GM12873 (cell line): Measurements from ENCODE around the gene IDH3A.

Source experiments
- TF ChIP-seq, protein P1 (sequence below): IDR thresholded peaks from 2 replicates; pipeline ENCODE4 v1.5.1; 2012; ENCODE audit warnings: low read depth, mild to moderate bottlenecking, moderate library complexity, low read length, control low read depth; ENCODE audit not compliant: insufficient read depth; ENCODE audit errors: missing control alignments

The IDH3A gene

DNA sequence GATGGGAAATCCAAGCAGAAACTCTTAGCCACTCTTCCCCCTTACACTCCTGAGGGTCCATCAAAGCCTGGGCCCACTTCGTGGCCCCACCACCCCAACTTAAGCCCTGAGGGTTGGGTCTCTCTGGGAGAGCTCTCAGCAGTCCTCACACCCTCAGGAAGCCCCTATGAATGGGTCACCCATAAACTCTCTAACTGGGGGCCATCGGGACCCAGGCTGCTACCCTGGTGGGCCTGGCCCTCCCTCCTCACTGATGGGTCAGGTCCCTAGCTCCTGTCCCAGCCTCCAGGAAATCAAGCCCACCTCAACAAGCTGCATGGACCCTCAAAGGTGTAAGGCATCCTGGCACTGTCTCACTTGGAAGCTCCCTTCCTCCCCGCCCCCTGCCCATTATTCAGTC, 37.4 kb upstream of the IDH3A start:
- TF ChIP-seq, protein P1, sequence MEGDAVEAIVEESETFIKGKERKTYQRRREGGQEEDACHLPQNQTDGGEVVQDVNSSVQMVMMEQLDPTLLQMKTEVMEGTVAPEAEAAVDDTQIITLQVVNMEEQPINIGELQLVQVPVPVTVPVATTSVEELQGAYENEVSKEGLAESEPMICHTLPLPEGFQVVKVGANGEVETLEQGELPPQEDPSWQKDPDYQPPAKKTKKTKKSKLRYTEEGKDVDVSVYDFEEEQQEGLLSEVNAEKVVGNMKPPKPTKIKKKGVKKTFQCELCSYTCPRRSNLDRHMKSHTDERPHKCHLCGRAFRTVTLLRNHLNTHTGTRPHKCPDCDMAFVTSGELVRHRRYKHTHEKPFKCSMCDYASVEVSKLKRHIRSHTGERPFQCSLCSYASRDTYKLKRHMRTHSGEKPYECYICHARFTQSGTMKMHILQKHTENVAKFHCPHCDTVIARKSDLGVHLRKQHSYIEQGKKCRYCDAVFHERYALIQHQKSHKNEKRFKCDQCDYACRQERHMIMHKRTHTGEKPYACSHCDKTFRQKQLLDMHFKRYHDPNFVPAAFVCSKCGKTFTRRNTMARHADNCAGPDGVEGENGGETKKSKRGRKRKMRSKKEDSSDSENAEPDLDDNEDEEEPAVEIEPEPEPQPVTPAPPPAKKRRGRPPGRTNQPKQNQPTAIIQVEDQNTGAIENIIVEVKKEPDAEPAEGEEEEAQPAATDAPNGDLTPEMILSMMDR: no peak

DNA sequence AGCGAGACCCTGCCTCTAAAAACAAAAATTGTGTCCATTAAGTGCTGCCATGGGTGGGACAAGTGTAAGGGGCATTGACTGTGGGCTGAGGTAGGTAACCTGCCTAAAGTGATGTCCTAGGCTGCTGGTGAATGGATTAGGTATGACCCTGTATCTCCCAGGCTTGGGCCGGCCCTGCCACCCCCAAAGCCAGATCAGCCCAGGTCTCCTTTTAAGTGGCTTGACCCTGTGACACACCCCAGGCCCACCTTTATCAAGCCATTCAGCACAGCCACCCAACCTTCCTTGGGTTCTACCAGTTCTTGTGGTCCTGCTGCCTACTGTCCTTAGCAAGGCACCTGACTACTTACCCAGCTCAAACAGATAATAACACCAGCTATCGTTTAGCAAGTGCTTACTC, 36.6 kb upstream of the IDH3A start:
- TF ChIP-seq, protein P1: no peak

DNA sequence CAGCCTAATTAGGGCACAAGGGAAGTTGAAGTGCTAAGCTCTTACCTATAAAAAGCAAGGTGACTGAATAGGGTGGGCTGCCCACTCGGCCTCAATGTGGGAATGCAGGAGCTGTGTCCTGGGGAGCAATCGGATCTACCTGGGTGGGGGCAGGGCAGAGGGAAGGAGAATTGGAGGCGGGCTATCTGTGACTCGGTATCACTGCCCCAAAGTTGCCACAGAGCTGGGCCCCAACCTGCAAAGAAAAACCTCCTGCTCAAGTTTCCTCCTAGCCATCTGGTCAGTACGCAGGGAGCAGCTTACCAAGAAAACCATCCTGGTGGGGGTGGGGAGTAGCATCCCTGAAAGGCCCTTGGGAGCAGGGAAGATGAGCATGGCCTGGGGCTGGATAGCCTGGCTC, 28.6 kb upstream of the IDH3A start:
- TF ChIP-seq, protein P1: no peak

DNA sequence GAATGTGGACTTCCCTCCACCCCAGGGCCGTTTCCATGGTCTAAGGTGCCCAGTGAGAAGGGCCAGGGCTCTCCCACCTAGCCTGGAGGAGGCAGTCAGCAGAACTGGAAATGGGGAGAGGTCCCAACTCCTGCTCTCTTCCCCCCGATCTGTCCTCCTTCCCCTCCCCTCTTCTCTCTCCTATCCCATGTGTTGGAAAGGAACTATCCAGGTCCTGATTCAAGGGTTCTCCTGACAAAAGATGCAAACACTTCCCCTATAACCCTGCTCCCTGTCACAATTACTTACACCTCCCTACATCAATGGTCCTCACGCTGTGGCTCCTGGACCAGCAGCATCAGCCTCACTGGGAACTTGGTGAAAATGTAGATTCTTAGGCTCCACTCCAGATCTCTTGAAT, 23.9 kb upstream of the IDH3A start:
- TF ChIP-seq, protein P1: no peak

DNA sequence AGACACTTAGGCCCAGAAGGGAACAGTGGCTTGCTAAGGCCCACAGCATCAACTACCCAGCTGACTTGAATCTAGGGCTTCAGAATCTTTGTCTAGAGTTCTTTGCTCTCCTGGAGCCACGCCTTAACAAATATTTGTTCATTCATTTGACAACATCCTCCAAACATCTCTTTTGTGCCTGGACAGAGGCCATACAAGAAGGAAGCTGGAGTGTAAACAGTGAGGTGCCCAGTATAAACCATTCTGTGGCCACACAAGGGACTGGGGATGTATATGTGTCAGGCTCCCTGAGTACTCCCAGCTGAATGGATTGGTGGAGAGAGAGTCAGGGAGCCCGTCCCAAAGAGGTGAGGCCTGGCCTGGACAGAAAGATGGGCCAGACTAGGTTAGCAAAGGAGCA, 21.3 kb upstream of the IDH3A start:
- TF ChIP-seq, protein P1: no peak

DNA sequence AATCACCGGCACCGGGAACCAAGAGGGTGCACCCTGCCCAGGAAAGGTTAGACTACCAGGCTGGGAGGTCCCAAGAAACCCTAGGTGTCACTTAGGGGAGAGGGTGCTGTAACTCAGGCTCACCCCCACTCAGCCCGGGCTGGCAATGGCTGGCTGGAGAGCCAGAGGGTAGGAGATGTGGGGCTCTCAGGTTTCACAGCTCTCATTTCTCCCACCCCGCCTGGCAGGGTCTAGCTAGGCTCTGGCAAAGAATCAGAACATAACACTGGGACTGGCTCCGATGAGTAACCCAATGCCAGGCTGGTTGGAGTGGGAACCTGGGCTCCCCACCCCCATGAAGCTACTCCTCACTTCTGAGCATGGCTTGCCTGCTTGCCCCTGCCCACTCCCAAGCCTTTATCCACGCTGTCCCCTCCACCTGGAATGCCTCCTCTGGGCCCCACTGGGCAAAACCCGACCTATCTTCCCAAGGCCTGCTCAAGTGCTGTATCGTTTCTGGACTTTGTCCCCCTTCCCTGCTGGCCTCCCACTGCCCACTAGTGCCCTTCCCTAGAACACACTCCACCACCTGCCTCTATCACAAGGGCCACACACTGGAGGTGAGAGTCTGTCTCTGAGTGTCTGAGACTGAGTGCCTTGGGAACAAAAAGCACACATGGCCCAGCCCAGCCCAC, 19.9 kb upstream of the IDH3A start:
- TF ChIP-seq, protein P1: no peak

DNA sequence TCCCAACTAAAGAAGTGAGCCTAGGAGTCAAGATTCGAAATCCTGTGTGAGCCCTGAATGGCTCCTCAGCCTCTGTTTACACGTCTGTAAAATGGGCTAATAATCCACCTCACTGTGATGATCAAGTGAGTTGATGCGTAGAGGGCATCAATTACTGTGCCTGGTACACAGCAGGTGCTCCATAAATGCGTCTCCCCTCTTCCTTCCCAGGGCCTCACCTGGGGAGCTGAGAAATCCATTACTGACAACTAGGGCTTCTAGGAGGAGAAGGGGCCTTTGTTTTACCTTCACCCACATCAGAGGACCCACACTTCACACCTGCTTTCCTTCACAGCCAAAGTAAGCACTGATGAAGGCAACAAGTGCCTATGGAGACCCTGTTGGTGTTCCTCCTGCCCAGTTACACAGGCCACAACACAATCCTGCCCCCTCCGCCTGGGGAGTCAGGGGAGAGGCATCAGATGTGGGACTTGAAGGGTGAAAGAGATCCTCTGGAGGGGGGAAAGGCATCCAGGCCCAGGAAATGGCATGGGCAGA, 19.3 kb upstream of the IDH3A start:
- TF ChIP-seq, protein P1: no peak
